GM23248 (cell line): ENCODE results near the gene C1R.

ENCODE experiments used
- EZH2 ChIP-seq: fragments of 200-600 bp; sonication (generic); IDR thresholded peaks from 2 replicates; pipeline ENCODE4 v1.6.1; 2018; ENCODE audit warnings: antibody characterized with exemption, mild to moderate bottlenecking; ENCODE audit not compliant: insufficient read depth, poor library complexity, severe bottlenecking
- EZH2phosphoT487 ChIP-seq: fragments of 200-600 bp; sonication (generic); IDR thresholded peaks from 2 replicates; pipeline ENCODE4 v1.6.1; 2018; ENCODE audit warnings: antibody characterized with exemption, moderate library complexity, mild to moderate bottlenecking, low read depth; ENCODE audit not compliant: insufficient read depth

DNA sequence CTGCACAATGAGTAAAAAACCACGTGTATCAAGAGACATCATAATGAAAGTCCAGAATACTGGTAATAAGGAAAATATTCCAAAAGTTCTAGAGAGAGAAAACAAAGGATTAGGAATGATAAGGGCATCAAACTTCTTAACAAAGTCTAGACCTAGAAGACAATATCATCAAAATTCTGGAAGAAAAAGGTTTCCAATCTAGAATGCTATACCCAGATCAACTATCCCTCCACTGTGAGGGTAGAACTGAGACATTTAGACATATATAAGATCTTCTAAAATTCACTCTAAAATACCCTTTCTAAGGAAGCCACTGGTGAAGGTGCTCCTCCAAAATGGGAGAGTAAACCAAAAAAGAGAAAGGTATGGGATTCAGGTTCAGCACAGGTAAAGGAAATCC lies 13.8 kb upstream of the C1R start:
- TF ChIP-seq EZH2 (no peak), EZH2phosphoT487 (no peak)
